Upper lobe of left lung (tissue), 6 donors: ENCODE measurements around the gene MANSC1. TPM values are rescaled to one million over a fixed set of nuclear protein-coding genes. Genes with fewer than 3 reads are reported as not detected.
A peak's percentile ranks its signal among the peaks of the same experiment; 100 is the strongest.

Experiments
- ATAC-seq, 2 donors: fragments of 200-7000 bp; cut with Tn5 transposase; one replicate each; pipeline ENCODE4 v1.9.1; 2022; ENCODE audit warnings: mild to moderate bottlenecking in 2 of 2, moderate library complexity in 2 of 2; ENCODE audit not compliant: low FRiP score in 2 of 2
- DNase-seq, 2 donors: peaks; one replicate each; pipeline ENCODE4 v3.0.0-alpha.2; 2019 to 2020
- H3K27ac ChIP-seq, 4 donors: fragments of 200-600 bp; sonication (generic); one replicate each; pipeline ENCODE4 v1.5.1; 2016 to 2019
- H3K27me3 ChIP-seq, 4 donors: fragments of 200-600 bp; sonication (generic); one replicate each; pipeline ENCODE4 v1.5.1; 2017 to 2019
- H3K36me3 ChIP-seq, 4 donors: fragments of 200-600 bp; sonication (generic); one replicate each; pipeline ENCODE4 v1.5.1; 2016 to 2019
- H3K4me1 ChIP-seq, 4 donors: fragments of 200-600 bp; sonication (generic); one replicate each; pipeline ENCODE4 v1.5.1; 2018 to 2019
- H3K4me3 ChIP-seq, 4 donors: fragments of 200-600 bp; sonication (generic); one replicate each; pipeline ENCODE4 v1.5.1; 2017 to 2019; ENCODE audit warnings: mild to moderate bottlenecking in 2 of 4, moderate library complexity in 1 of 4
- H3K9me3 ChIP-seq, 4 donors: fragments of 200-600 bp; sonication (generic); one replicate each; pipeline ENCODE4 v1.5.1; 2018 to 2019
- EP300 ChIP-seq, 4 donors: sonication (generic); formaldehyde crosslinking; IDR thresholded peaks; one replicate each; pipeline ENCODE4 v1.5.1; 2017; ENCODE audit warnings: antibody characterized with exemption in 4 of 4, control low read depth in 2 of 4
- POLR2A ChIP-seq, 4 donors: fragments of 450-650 bp; IDR thresholded peaks; one replicate each; pipeline ENCODE4 v1.5.1; 2016 to 2017; ENCODE audit warnings: antibody characterized with exemption in 4 of 4, mild to moderate bottlenecking in 2 of 4
- POLR2AphosphoS5 ChIP-seq, 2 donors: sonication (generic); formaldehyde crosslinking; IDR thresholded peaks; one replicate each; pipeline ENCODE4 v1.5.1; 2017; ENCODE audit warnings: antibody characterized with exemption in 2 of 2
- WGBS, 2 donors: methylation state at CpG; one replicate each; pipeline ENCODE4 v1.1.5; 2017 to 2018; 5-methylcytosine and 5-hydroxymethylcytosine counted together
- total RNA-seq, 6 donors: library from RNA; depleted of rRNA in 4 of 6; stranded (reverse); fragments of >200 nt in 4 of 6; gene quantifications; one replicate each; pipeline versions ENCODE4 v1.1.0 to v1.2.1, GENCODE V29; 2016 to 2021
- TF ChIP-seq, protein P1 (sequence below), 6 experiments: fragments of 450-650 bp in 4 of 6; fragments of 200-600 bp in 2 of 6; sonication (generic) in 2 of 6; IDR thresholded peaks; one replicate each; pipeline ENCODE4 v1.5.1; 2016 to 2019; ENCODE audit warnings: antibody characterized with exemption in 6 of 6
- donor health status: DM: no; HTN: no; CAD: no; lungs with moderate emphysema.
- donor health status: DM: no; HTN: yes; CAD: no; lungs with severe emphysema.

The MANSC1 gene
- total RNA-seq, 6 donors from 2014 or later: 2.1 to 25.2 (median 14.0) TPM

DNA sequence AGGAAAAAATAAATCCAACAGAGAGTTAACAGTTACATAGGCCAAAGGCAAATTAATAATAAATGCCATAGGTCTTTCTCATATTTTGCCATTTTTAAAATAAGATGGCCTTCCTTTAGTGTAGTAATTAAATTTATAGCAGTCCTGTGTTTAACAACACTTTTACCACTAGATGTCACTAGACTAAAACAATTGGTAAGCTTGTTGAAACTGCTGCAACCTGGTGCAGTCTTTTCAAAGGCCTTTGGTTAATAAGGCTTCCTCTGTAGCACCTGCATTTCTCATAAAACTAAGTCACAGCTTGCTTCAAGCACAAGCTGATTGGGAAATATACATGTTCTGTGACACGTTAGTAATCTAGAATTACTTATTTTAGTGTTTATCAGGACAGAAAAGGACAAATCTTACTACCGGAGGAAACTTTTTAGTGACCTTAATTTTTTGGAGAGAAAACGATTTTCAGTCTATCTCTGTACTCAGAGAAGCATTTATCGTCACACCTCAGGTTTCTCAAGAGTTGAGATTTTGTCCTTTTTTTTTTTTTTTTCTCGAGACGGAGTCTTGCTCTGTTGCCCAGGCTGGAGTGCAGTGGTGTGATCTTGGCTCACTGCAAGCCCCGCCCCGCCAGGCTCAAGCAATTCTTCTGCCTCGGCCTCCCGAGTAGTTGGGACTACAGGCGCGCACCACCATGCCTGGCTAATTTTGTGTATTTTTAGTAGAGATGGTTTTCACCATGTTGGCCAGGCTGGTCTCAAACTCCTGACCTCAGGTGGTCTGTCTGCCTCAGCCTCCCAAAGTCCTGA lies 26.8 kb upstream of the MANSC1 start:
- Histone ChIP-seq H3K27me3 (no peaks in the 10 kb centered on the region), H3K4me1 (peaks cover 3 to 26% (median 17%) of the 10 kb centered on the region in 4 donors), H3K9me3 (no peaks in the 10 kb centered on the region), H3K36me3 (peaks cover 0 to 5% (median 0%) of the 10 kb centered on the region in 4 donors), H3K27ac (no peak overlapping the region), H3K4me3 (no peak overlapping the region)
- WGBS, 2 donors: 76 to 82% methylated on average over 12 of the region's 12 CpGs
- TF ChIP-seq EP300 (IDR thresholded peaks at IDR 0.05) (no peak), POLR2AphosphoS5 (IDR thresholded peaks at IDR 0.05) (no peak), POLR2A (IDR thresholded peaks at IDR 0.05) (no peak)
- TF ChIP-seq, protein P1, sequence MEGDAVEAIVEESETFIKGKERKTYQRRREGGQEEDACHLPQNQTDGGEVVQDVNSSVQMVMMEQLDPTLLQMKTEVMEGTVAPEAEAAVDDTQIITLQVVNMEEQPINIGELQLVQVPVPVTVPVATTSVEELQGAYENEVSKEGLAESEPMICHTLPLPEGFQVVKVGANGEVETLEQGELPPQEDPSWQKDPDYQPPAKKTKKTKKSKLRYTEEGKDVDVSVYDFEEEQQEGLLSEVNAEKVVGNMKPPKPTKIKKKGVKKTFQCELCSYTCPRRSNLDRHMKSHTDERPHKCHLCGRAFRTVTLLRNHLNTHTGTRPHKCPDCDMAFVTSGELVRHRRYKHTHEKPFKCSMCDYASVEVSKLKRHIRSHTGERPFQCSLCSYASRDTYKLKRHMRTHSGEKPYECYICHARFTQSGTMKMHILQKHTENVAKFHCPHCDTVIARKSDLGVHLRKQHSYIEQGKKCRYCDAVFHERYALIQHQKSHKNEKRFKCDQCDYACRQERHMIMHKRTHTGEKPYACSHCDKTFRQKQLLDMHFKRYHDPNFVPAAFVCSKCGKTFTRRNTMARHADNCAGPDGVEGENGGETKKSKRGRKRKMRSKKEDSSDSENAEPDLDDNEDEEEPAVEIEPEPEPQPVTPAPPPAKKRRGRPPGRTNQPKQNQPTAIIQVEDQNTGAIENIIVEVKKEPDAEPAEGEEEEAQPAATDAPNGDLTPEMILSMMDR (IDR thresholded peaks at IDR 0.05): peak; percentile 57 to 90 (median 75)
- DNase-seq: peak in 1 of 2 donors; percentile 31
- peak; percentile 85 to 88 for ATAC-seq

DNA sequence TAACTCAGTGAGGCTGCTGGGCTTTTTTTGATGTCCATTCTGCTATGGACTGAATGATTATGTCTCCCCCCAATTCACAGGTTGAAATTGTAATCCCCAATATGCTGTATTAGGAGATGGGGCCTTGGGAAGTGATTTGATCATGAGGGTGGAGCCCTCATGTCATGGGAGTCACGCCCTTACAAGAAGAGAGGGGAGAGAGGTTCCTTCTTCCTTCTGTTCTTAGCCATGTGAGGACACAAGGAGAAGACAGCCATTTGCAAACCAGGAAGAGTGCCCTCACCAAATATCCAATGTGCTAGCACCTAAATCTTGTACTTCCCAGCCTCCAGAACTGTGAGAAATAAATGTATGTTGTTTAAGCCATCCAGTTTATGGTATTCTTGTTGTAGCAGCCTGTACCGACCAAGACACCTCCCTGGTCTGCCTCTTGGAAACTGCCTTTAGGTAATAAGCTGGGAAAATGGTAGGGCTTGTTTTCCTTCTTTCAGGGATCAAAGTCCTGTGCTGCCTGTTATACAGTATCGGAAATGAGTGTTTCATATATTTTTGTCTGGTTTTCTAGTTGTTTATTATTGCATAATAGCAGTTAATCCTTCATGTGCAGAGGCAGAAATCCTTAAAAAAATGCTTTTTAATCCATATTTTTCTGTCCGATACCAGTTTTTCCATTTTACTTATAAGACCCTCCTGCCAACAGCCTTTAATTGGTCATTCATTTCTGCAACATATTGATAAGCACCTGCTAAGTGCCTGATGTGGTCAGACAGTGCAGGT lies 23.1 kb upstream of the MANSC1 start:
- TF ChIP-seq POLR2AphosphoS5 (IDR thresholded peaks at IDR 0.05) (no peak), EP300 (IDR thresholded peaks at IDR 0.05) (no peak), POLR2A (IDR thresholded peaks at IDR 0.05) (no peak)
- TF ChIP-seq, protein P1 (IDR thresholded peaks at IDR 0.05): no peak
- no peak overlapping the region for H3K27ac ChIP-seq
- H3K36me3 ChIP-seq: peaks cover 0 to 5% (median 0%) of the 10 kb centered on the region in 4 donors
- no peak for ATAC-seq
- DNase-seq: no peak
- H3K4me1 ChIP-seq: peaks cover 0 to 9% (median 2%) of the 10 kb centered on the region in 4 donors
- no peaks in the 10 kb centered on the region for H3K27me3 ChIP-seq
- WGBS, 2 donors: 88% methylated on average over 4 of the region's 4 CpGs
- no peaks in the 10 kb centered on the region for H3K9me3 ChIP-seq
- H3K4me3 ChIP-seq: no peak overlapping the region

DNA sequence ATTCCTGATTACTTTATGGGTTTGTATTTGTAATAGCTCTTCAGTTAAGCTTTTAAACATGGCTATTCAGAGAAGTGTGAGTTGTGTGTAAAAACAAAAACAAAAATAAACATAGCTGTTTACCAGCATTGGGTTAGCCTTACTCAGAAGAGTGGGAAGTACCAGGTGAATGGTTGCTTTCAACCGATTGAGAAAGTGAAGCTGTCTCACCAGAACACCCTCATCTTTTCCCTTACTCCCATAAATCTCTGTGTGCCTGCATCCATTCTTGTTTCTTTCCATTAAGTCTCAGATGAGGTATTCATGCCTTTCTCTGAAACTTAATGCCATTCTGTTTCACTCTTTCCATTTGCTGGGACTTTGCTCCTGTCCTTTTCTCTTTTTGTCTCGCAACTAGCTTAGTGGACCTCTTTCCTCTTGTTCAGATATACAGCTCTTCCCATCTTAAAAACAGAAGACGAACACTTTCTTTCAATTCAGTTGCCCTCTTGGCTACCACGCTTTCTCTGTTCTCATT lies 17.5 kb upstream of the MANSC1 start:
- H3K36me3 ChIP-seq: peaks cover 0 to 7% (median 2%) of the 10 kb centered on the region in 4 donors
- 90 to 93% methylated on average over 4 of the region's 4 CpGs for WGBS, 2 donors
- no peak for ATAC-seq
- H3K9me3 ChIP-seq: no peaks in the 10 kb centered on the region
- no peak overlapping the region for H3K27ac ChIP-seq
- no peaks in the 10 kb centered on the region for H3K4me1 ChIP-seq
- no peak overlapping the region for H3K4me3 ChIP-seq
- H3K27me3 ChIP-seq: no peaks in the 10 kb centered on the region
- TF ChIP-seq POLR2A (IDR thresholded peaks at IDR 0.05): no peak
- DNase-seq: no peak

DNA sequence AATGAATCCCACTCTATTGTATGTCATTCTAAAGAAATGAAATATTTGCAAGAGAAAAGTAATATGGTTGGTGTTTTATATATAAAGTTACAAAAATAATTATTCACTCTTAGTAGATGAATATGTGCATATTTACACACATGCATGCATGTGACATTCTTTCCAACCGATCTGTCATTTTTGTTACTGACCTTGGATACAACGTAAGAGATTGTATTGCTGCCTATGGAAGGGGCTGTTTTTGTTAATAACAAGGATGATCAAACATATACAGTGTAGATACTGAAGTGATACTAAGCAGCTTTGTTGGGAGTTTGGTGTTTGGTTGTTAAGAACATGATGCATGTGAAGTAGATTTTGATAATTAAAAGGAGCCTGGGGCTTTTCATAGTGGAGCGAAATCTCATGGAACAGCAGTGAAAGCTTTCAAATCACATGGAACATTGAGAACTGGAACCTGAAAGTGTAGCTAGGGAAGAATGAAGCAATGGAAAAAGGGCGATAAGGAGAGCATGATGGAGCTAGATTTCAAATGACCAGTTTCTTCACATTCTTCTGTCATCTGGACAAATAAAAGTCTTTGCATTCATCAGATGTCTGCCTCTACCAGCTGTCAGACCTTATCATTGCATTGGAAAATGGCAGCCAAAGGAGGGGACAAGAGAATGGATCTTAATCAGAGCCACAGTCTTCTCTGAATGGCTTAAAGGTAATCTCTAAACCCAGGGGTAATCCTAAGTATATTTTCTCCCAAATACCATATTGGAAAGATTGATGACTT lies 16.8 kb upstream of the MANSC1 start:
- Histone ChIP-seq H3K27me3 (no peaks in the 10 kb centered on the region), H3K9me3 (no peaks in the 10 kb centered on the region), H3K36me3 (peaks cover 0 to 7% (median 2%) of the 10 kb centered on the region in 4 donors), H3K27ac (no peak overlapping the region), H3K4me3 (no peak overlapping the region), H3K4me1 (no peaks in the 10 kb centered on the region)
- no peak for TF ChIP-seq POLR2AphosphoS5 (IDR thresholded peaks at IDR 0.05)
- no peak for TF ChIP-seq EP300 (IDR thresholded peaks at IDR 0.05)
- TF ChIP-seq, protein P1 (IDR thresholded peaks at IDR 0.05): no peak
- no peak for TF ChIP-seq POLR2A (IDR thresholded peaks at IDR 0.05)
- DNase-seq: no peak
- no peak for ATAC-seq
- 91 to 96% methylated on average over 4 of the region's 4 CpGs for WGBS, 2 donors
